GM12874 (cell line): ENCODE measurements around the gene IL4I1.

Experiments
- CTCF ChIP-seq: IDR thresholded peaks from 2 replicates; pipeline ENCODE4 v1.5.1; 2011; ENCODE audit warnings: low read depth, mild to moderate bottlenecking, control low read depth, low read length, moderate library complexity; ENCODE audit not compliant: insufficient read depth

Gene IL4I1

GRCh38 chr19:49866933-49867782 lies 29.5 kb downstream of the IL4I1 start, which contains the start of gene PNKP:
Gene PNKP (minus strand): TSS chr19:49867576. CDS start chr19:49867204, 372 bp downstream.
- TF ChIP-seq CTCF, result no peak

- no peak for TF ChIP-seq CTCF
Measured at GRCh38 chr19:49864890-49865289, 31.8 kb downstream of the IL4I1 start.

GRCh38 chr19:49863935-49864320 lies 32.8 kb downstream of the IL4I1 start:
- no peak for TF ChIP-seq CTCF

- TF ChIP-seq CTCF, result no peak
Measured at GRCh38 chr19:49863254-49863934, 33.3 kb downstream of the IL4I1 start.

GRCh38 chr19:49862391-49863253 lies 34.1 kb downstream of the IL4I1 start:
- TF ChIP-seq CTCF, result peak; percentile 35; the same call in 1 of the 2 replicates

- TF ChIP-seq CTCF, result no peak
Measured at GRCh38 chr19:49861541-49862378, 34.9 kb downstream of the IL4I1 start.
